Tibial nerve (tissue), 4 donors: Measurements from ENCODE around the gene DMXL1. TPM values are rescaled to one million over a fixed set of nuclear protein-coding genes. Genes with fewer than 3 reads are reported as not detected.

Experiments
- DNase-seq, 2 donors: peaks; one replicate each; pipeline ENCODE4 v3.0.0-alpha.2; 2019; ENCODE audit warnings: low spot score in 2 of 2
- H3K27ac ChIP-seq, 4 donors: fragments of 200-600 bp; sonication (generic) in 3 of 4; one replicate each; pipeline ENCODE4 v1.5.1; 2017 to 2019; ENCODE audit warnings: mild to moderate bottlenecking in 1 of 4
- H3K27me3 ChIP-seq, 2 donors: fragments of 200-600 bp; sonication (generic) in 1 of 2; one replicate each; pipeline versions ENCODE4 v1.5.1 to v1.6.0; 2017 to 2019
- H3K36me3 ChIP-seq, 3 donors: fragments of 200-600 bp; sonication (generic); one replicate each; pipeline ENCODE4 v1.5.1; 2018 to 2019
- H3K4me1 ChIP-seq, 4 donors: fragments of 200-600 bp; sonication (generic) in 3 of 4; one replicate each; pipeline ENCODE4 v1.5.1; 2017 to 2019
- H3K4me3 ChIP-seq, 4 donors: fragments of 200-600 bp; sonication (generic) in 3 of 4; one replicate each; pipeline ENCODE4 v1.5.1; 2017 to 2019; ENCODE audit warnings: mild to moderate bottlenecking in 1 of 4, moderate library complexity in 1 of 4
- H3K9me3 ChIP-seq, 4 donors: fragments of 200-600 bp; sonication (generic) in 3 of 4; one replicate each; pipeline ENCODE4 v1.5.1; 2017 to 2019
- EP300 ChIP-seq, 2 donors: sonication (generic); formaldehyde crosslinking; IDR thresholded peaks; one replicate each; pipeline ENCODE4 v1.6.1; 2017; ENCODE audit warnings: antibody characterized with exemption in 2 of 2, mild to moderate bottlenecking in 1 of 2
- POLR2A ChIP-seq, 2 donors: fragments of 450-650 bp; IDR thresholded peaks; one replicate each; pipeline ENCODE4 v1.6.1; 2017; ENCODE audit warnings: antibody characterized with exemption in 2 of 2, mild to moderate bottlenecking in 2 of 2, moderate library complexity in 2 of 2
- WGBS, 2 donors: methylation state at CpG; one replicate each; pipeline ENCODE4 v1.1.5; 2018; 5-methylcytosine and 5-hydroxymethylcytosine counted together
- total RNA-seq, 4 donors: library from RNA; depleted of rRNA; stranded (reverse); fragments of >200 nt; gene quantifications; one replicate each; pipeline ENCODE4 v1.1.0, GENCODE V29; 2016
- TF ChIP-seq, protein P1 (sequence below), 5 experiments: fragments of 200-600 bp in 3 of 5; fragments of 450-650 bp in 2 of 5; sonication (generic) in 3 of 5; IDR thresholded peaks; one replicate each; pipeline ENCODE4 v1.5.1; 2016 to 2019; ENCODE audit warnings: antibody characterized with exemption in 5 of 5, mild to moderate bottlenecking in 3 of 5, moderate library complexity in 2 of 5

Gene DMXL1
- total RNA-seq, 4 donors from 2014 or later = 59.1 to 101 (median 76.1) TPM

DNA sequence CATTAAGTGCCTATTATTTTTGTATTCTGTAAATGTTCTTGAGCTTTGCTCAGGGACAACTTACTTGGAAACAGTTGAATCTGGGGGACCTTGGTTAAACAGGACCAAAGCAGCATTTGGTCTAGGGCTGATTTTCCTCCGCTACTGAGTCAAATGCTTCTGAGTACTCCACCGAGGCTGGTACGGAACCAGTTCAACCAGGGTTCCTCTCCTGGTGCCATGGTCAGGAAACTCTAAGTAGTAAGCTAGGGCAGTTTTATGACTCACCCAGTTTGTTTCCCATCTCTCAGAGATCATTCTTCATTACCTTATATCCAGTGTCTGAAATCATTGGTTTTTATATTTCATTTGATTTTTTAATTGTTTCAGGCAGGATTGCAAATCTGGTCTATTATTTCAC lies 173.0 kb downstream of the DMXL1 start:
- no peaks in the 10 kb centered on the region for H3K4me1 ChIP-seq
- no peak overlapping the region for H3K4me3 ChIP-seq
- no peaks in the 10 kb centered on the region for H3K9me3 ChIP-seq
- no peak overlapping the region for H3K27ac ChIP-seq
- TF ChIP-seq EP300 (IDR thresholded peaks at IDR 0.05) (no peak), POLR2A (IDR thresholded peaks at IDR 0.05) (no peak)
- TF ChIP-seq, protein P1, sequence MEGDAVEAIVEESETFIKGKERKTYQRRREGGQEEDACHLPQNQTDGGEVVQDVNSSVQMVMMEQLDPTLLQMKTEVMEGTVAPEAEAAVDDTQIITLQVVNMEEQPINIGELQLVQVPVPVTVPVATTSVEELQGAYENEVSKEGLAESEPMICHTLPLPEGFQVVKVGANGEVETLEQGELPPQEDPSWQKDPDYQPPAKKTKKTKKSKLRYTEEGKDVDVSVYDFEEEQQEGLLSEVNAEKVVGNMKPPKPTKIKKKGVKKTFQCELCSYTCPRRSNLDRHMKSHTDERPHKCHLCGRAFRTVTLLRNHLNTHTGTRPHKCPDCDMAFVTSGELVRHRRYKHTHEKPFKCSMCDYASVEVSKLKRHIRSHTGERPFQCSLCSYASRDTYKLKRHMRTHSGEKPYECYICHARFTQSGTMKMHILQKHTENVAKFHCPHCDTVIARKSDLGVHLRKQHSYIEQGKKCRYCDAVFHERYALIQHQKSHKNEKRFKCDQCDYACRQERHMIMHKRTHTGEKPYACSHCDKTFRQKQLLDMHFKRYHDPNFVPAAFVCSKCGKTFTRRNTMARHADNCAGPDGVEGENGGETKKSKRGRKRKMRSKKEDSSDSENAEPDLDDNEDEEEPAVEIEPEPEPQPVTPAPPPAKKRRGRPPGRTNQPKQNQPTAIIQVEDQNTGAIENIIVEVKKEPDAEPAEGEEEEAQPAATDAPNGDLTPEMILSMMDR (IDR thresholded peaks at IDR 0.05) = no peak
- peaks cover 0 to 33% (median 0%) of the 10 kb centered on the region in 3 donors for H3K36me3 ChIP-seq
- WGBS, 2 donors = 92 to 93% methylated on average over 3 of the region's 3 CpGs
- DNase-seq = no peak
- H3K27me3 ChIP-seq = no peaks in the 10 kb centered on the region

DNA sequence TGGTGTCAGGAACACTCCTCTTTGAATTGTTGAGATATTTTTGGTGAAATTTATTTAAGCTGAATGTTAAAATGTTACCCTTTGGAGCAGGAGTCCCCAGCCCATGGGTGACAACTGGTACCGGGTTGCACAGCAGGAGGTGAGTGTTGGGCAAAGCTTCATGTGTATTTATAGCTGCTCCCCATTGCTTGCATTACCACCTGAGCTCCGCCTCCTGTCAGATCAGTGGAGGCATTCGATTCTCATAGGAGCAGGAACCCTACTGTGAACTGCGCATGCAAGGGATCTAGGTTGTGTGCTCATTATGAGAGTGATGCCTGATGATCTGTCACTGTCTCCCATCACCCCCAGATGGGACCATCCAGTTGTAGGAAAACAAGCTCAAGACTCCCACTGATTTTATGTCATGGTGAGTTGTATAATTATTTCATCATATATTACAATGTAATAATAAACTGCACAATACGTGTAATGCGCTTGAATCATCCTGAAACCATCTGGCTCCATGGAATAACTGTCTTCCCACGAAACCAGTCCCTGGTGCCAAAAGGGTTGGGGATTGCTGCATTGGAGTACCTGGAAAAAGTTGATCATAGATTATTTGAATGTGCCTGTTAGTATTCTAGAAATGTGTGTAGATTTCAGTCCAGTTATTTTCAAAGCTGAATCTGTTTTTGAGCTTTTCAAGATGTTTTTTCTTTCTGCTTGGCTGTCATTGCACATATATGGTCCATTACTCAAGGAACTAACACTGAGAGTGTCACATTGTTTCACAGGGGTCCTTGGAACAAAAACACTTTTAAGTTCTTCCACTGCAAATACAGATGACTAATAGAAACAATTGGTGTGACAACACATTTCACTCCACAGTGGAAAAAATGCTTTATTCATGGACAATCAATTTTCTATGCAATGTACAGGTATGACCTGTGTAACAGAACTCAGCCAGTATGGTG lies 180.3 kb downstream of the DMXL1 start:
- Histone ChIP-seq H3K4me3 (no peak overlapping the region), H3K27ac (no peak overlapping the region), H3K36me3 (peaks cover 0 to 24% (median 0%) of the 10 kb centered on the region in 3 donors), H3K4me1 (no peaks in the 10 kb centered on the region), H3K9me3 (peaks cover 0 to 19% (median 0%) of the 10 kb centered on the region in 4 donors), H3K27me3 (no peaks in the 10 kb centered on the region)
- 80 to 91% methylated on average over 7 of the region's 7 CpGs for WGBS, 2 donors
- DNase-seq = no peak
- TF ChIP-seq POLR2A (IDR thresholded peaks at IDR 0.05) = no peak
- TF ChIP-seq, protein P1 (IDR thresholded peaks at IDR 0.05) = no peak

- no peak for DNase-seq
- Histone ChIP-seq H3K36me3 (peaks cover 0 to 6% (median 0%) of the 10 kb centered on the region in 3 donors), H3K4me1 (no peaks in the 10 kb centered on the region), H3K27ac (no peak overlapping the region), H3K4me3 (no peak overlapping the region), H3K27me3 (no peaks in the 10 kb centered on the region), H3K9me3 (peaks cover 0 to 24% (median 0%) of the 10 kb centered on the region in 4 donors)
- WGBS, 2 donors = 93 to 94% methylated on average over 5 of the region's 5 CpGs
- no peak for TF ChIP-seq EP300 (IDR thresholded peaks at IDR 0.05)
- TF ChIP-seq, protein P1 (IDR thresholded peaks at IDR 0.05) = no peak
- TF ChIP-seq POLR2A (IDR thresholded peaks at IDR 0.05) = no peak
Observed at GRCh38 chr5:119255571-119256356, 184.9 kb downstream of the DMXL1 start.

GRCh38 chr5:119257613-119258012 lies 186.7 kb downstream of the DMXL1 start:
- Histone ChIP-seq H3K4me1 (no peaks in the 10 kb centered on the region), H3K27me3 (no peaks in the 10 kb centered on the region), H3K27ac (no peak overlapping the region), H3K4me3 (no peak overlapping the region), H3K9me3 (peaks cover 0 to 28% (median 0%) of the 10 kb centered on the region in 4 donors), H3K36me3 (no peaks in the 10 kb centered on the region)
- no peak for DNase-seq
- TF ChIP-seq EP300 (IDR thresholded peaks at IDR 0.05) (no peak), POLR2A (IDR thresholded peaks at IDR 0.05) (no peak)
- TF ChIP-seq, protein P1 (IDR thresholded peaks at IDR 0.05) = no peak
- WGBS, 2 donors = 93 to 96% methylated on average over 3 of the region's 3 CpGs
